Esophagus muscularis mucosa (tissue), 4 donors: ENCODE data around the gene CPT1A.

Experiments used
- EP300 ChIP-seq: sonication (generic); formaldehyde crosslinking; IDR thresholded peaks from one replicate; pipeline ENCODE4 v1.6.1; 2017; ENCODE audit warnings: antibody characterized with exemption
- POLR2A ChIP-seq: fragments of 450-650 bp; IDR thresholded peaks from one replicate; pipeline ENCODE4 v1.6.1; 2017; ENCODE audit warnings: antibody characterized with exemption, moderate library complexity, mild to moderate bottlenecking, low read depth
- POLR2AphosphoS5 ChIP-seq, 2 donors: sonication (generic); formaldehyde crosslinking; IDR thresholded peaks; one replicate each; pipeline ENCODE4 v1.6.1; 2017; ENCODE audit warnings: antibody characterized with exemption in 2 of 2
- TF ChIP-seq, protein P1 (sequence below), 3 experiments: fragments of 200-600 bp in 2 of 3; fragments of 450-650 bp in 1 of 3; sonication (generic) in 2 of 3; IDR thresholded peaks; one replicate each; pipeline ENCODE4 v1.5.1; 2017 to 2019; ENCODE audit warnings: antibody characterized with exemption in 3 of 3, mild to moderate bottlenecking in 2 of 3, moderate library complexity in 1 of 3

DNA sequence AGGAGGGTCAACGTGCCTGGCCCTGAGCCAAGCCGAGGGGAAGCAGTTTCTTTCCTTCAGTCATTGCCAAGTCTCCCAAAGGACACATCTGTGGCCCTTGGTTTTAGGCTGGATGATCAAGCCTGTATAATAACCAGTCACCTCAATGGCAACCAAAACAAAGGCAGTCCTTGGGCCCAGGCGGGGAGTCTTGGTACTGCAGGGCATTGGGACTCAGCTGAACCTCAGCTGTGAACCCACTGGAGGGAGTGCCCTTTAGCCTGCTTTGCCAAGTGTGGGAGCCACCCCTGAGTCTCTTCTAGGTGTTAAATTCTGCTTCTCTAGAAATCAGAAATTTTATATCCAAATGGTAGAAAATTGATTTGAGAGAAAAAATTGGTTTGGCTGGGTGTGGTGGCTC lies 36.9 kb downstream of the CPT1A start:
- no peak for TF ChIP-seq POLR2A
- no peak for TF ChIP-seq POLR2AphosphoS5 (IDR thresholded peaks at IDR 0.05)
- TF ChIP-seq, protein P1, sequence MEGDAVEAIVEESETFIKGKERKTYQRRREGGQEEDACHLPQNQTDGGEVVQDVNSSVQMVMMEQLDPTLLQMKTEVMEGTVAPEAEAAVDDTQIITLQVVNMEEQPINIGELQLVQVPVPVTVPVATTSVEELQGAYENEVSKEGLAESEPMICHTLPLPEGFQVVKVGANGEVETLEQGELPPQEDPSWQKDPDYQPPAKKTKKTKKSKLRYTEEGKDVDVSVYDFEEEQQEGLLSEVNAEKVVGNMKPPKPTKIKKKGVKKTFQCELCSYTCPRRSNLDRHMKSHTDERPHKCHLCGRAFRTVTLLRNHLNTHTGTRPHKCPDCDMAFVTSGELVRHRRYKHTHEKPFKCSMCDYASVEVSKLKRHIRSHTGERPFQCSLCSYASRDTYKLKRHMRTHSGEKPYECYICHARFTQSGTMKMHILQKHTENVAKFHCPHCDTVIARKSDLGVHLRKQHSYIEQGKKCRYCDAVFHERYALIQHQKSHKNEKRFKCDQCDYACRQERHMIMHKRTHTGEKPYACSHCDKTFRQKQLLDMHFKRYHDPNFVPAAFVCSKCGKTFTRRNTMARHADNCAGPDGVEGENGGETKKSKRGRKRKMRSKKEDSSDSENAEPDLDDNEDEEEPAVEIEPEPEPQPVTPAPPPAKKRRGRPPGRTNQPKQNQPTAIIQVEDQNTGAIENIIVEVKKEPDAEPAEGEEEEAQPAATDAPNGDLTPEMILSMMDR (IDR thresholded peaks at IDR 0.05), result no peak
- no peak for TF ChIP-seq EP300
